Thyroid gland (tissue), 4 donors: ENCODE results near the gene CTIF.

Source experiments
- POLR2A ChIP-seq, 2 donors: fragments of 450-650 bp; IDR thresholded peaks; one replicate each; pipeline ENCODE4 v1.6.1; 2017; ENCODE audit warnings: antibody characterized with exemption in 2 of 2, mild to moderate bottlenecking in 2 of 2, moderate library complexity in 1 of 2
- TF ChIP-seq, protein P1 (sequence below), 6 experiments: fragments of 200-600 bp in 3 of 6; fragments of 450-650 bp in 3 of 6; sonication (generic) in 3 of 6; IDR thresholded peaks; one replicate each; pipeline ENCODE4 v1.5.1; 2016 to 2019; ENCODE audit warnings: antibody characterized with exemption in 6 of 6, mild to moderate bottlenecking in 2 of 6, inconsistent platforms in 1 of 6, moderate library complexity in 1 of 6

DNA sequence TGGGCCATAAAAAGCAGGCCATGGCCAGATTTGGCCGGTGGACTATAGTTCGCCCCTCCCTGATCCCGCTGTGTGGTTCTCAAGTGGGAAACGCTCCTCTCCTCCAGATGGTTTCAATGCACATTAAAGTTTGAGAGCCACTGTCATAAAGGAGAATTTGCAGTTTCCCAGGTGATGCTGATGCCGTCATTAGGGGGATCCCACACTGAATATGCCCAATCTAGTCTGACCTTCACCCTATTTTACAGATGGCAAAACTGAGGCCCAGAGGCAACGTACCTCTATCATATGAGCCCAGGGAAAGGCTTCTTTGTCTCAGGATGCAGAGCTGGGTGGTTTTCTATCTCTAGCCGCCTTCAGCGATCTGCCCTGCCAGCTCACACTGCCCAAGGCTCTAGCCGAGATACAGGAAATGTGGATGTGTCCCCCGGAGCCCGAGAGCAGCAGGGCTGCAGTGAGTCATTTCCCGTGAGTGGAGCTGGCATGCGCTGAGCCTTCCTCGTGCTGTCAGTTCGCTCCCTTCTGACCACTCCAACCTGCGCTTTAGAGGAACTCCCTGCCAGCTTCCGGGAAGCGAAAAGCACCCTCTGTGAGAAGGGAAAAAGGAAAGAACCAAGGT lies 295.7 kb downstream of the CTIF start:
- TF ChIP-seq POLR2A (IDR thresholded peaks at IDR 0.05): no peak
- TF ChIP-seq, protein P1, sequence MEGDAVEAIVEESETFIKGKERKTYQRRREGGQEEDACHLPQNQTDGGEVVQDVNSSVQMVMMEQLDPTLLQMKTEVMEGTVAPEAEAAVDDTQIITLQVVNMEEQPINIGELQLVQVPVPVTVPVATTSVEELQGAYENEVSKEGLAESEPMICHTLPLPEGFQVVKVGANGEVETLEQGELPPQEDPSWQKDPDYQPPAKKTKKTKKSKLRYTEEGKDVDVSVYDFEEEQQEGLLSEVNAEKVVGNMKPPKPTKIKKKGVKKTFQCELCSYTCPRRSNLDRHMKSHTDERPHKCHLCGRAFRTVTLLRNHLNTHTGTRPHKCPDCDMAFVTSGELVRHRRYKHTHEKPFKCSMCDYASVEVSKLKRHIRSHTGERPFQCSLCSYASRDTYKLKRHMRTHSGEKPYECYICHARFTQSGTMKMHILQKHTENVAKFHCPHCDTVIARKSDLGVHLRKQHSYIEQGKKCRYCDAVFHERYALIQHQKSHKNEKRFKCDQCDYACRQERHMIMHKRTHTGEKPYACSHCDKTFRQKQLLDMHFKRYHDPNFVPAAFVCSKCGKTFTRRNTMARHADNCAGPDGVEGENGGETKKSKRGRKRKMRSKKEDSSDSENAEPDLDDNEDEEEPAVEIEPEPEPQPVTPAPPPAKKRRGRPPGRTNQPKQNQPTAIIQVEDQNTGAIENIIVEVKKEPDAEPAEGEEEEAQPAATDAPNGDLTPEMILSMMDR (IDR thresholded peaks at IDR 0.05): no peak
